ENCODE measurements around the gene CHRND. TPM values are rescaled to one million over a fixed set of nuclear protein-coding genes. Genes with fewer than 3 reads are reported as not detected.
"Not testable (repeated sequence)": the region's sequence is repeated elsewhere in the genome, so short reads cannot be mapped to it uniquely, and the experiment has no call there.

Gene CHRND
- total RNA-seq, 1 donor from 2014 or later, result not detected

DNA sequence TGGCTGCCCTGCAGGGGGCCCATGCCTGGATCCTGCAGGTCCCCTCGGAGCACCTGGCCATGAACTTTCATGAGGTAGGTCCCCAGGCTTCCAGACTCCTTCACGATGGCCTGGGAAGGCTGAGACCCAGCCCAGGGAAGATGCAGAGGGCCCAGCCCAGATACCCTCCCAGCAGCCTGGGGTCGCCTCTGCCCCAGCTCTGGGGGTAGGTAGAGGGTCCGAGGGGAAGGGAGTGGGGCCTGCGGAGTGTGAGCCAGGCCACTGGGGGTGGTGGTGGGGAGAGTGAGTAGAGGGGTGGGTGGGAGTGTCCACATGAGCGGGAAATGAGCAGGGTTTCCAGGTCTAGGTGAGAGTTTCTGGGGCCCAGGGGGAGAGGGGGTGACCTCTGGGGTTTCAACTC lies 1.2 kb upstream of the CHRND start:
- DNase-seq (ENCODE audit: low spot score), result no peak

DNA sequence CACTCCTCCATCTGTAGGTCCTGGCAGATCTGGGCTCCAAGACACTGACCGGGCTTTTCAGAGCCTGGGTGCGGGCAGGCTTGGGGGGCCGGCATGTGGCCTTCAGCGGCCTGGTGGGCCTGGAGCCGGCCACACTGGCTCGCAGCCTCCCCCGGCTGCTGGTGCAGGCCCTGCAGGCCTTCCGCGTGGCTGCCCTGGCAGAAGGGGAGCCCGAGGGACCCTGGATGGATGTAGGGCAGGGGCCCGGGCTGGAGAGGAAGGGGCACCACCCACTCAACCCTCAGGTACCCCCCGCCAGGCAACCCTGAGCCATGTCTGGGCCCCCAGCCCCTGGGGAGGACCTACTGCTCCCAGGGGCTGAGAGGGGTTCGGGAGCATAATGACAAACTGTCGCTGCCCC lies 761 bp upstream of the CHRND start:
- no peak for DNase-seq (ENCODE audit: low spot score)

DNA sequence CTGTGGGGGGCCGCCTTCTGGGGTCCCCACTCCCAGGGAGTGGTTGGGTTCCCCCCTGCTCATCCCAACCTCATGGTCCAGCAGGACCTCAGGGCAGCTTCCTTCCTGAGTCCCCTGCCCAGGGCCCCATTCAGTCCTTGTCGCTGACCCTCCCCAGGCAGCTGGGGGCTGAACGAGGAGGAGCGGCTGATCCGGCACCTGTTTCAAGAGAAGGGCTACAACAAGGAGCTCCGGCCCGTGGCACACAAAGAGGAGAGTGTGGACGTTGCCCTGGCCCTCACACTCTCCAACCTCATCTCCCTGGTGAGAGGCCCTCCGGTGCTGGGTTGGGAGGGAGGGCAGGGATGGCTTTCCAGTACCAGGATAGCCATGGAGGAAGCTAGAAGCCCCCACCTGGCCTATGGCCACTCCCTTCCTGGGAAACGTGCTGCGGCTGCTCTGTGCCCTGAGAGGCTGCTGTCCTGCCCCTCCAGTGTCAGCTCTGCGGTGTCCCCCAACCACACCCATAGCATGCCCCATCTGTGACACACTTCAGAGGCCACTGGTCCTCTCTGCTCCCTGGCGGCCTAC lies 497 bp downstream of the CHRND start:
- no peak for DNase-seq (ENCODE audit: low spot score)

DNA sequence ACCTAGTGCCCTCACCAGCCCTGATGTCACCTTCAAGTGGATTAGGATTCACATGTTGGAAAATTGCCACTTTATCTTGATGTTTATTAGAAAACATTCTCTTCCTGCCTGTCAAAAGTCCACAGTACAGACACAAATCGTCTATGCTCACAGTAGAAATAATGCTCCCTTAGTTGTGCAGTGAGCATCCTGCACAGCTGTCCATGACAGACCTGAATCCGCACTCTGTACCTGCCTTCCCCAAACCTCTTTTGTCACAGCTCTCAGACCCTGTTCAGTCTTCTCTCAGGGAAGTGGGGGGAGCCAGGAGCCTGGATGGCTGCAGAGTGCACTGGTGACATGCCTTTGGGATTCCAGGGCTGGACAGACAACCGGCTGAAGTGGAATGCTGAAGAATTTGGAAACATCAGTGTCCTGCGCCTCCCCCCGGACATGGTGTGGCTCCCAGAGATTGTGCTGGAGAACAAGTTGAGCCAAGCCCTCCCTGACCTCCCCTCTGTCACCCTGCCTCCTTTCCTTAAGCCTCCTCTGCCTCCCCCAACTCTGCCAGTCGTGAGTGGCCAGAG lies 2.0 kb downstream of the CHRND start:
- DNase-seq (ENCODE audit: low spot score), result no peak

DNA sequence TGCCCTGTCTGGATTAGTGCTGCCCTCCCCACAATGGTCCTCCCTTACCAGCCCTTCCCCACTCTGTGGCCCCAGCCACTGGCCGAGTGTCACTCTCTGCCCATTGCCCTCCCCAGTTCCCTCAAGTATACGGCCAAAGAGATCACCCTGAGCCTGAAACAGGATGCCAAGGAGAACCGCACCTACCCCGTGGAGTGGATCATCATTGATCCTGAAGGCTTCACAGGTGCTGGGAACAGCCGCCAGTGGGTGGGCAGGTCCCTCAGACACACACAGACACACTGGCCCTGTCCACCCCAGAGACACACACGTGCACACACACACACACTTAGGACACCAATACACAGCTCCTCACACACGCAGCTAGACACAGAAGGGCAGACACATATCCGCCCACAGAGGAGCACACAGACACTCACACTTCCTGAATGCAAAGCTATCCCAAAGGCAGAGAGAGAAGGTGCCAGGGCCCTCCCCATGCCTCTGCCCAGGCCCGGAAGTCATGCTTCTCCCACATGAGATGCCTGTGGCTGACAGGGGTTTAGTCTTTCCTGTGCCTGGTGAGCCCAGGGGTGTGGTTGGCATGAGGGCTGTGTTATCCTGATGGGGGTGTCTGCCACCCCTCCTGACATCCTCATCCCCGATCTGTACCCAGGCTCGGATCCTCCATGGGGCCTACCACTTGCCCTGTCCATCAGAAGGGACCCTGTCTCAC lies 2.9 kb downstream of the CHRND start:
- DNase-seq (ENCODE audit: low spot score), result no peak

DNA sequence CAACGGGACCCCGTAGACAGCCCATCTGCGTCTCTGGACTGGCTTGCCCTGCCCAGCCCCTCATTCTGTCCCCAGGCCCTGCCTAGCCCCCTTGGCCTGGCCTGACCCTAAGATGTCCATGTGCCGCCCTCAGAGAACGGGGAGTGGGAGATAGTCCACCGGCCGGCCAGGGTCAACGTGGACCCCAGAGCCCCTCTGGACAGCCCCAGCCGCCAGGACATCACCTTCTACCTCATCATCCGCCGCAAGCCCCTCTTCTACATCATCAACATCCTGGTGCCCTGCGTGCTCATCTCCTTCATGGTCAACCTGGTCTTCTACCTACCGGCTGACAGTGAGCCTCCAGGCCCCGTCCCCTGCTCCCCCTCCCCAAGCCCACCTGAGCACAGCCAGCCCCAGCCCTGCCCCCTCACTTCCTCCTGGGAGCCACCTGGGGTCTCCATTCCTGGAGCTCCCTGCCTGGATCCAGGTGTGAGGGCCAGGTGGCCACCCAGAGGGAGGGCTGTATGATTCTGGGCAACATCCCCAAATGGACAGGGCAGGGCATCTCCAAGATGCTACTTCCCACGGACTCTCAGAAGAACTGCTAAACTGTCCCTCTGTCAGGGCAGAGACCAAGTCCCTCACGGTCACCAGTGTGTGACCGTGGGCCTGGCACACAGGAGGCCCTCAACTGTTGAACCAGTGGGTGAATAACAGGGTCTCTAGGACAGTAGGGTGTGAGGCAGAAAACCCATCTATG lies 4.0 kb downstream of the CHRND start:
- no peak for DNase-seq (ENCODE audit: low spot score)

DNA sequence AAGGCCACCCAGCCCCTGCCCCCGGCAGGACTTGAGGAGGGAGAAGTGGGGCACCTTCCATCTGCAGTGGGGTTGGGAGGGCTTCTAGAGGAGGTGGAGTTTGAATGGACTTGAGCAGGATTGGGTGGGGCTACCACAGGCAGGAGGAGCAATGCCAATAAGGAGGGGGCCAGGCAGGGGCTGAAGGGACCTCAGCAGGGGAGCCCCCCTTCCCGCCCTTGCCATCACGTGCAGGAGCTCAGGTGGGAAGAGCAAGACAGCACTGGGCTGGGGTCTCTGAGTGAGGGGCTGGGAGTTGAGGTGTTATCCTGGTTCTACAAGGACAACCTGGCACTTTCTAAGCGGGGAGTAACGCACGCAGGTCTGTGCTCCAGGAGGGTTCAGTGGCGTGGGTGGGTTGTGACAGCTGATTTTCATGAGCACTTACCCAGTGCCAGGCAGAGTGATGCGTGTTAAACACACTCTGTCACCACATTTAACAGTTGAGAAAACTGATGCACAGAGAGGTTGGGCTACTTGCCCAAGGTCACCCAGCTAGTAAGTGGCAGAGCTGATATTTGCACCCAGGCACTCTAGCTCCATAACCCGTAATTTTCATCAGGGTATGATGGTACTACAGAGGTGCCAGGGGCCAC lies 4.8 kb downstream of the CHRND start:
- no peak for DNase-seq (ENCODE audit: low spot score)

DNA sequence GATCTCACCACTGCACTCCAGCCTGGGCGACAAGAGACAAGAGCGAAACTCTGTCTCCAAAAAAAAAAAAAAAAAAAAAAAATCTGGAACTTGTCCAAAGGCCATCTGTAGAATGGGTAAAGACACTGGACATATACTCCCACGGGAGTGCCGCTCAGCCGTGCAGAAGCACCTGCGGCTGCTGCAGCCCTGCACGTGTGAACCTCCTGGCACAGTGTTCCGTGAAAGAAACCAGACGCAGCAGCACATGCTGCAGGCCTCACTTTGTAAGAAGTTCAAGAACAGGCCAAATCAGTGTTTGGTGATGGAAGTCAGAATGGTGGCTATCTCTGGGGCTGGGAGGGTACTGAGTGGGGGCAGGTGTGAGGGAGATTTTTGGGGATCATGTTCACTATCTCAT lies 6.5 kb downstream of the CHRND start:
- DNase-seq (ENCODE audit: low spot score), result peak; percentile 43

DNA sequence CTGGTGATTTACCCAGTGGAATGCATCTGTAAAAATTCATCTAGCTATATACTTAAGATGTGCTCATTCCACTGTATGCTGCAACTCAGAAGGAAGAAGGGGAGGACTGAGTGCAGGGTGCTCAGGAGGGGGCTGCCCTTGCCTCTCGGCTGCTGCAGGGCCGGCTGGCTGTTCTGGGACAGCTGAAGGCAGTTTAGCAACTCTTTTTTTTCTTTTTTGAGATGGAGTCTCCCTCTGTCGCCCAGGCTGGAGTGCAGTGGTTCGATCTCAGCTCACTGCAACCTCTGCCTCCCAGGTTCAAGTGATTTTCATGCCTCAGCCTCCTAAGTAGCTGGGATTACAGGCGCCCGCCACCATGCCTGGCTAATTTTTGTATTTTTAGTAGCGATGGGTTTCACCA lies 6.9 kb downstream of the CHRND start:
- not testable (repeated sequence) for DNase-seq (ENCODE audit: low spot score)

DNA sequence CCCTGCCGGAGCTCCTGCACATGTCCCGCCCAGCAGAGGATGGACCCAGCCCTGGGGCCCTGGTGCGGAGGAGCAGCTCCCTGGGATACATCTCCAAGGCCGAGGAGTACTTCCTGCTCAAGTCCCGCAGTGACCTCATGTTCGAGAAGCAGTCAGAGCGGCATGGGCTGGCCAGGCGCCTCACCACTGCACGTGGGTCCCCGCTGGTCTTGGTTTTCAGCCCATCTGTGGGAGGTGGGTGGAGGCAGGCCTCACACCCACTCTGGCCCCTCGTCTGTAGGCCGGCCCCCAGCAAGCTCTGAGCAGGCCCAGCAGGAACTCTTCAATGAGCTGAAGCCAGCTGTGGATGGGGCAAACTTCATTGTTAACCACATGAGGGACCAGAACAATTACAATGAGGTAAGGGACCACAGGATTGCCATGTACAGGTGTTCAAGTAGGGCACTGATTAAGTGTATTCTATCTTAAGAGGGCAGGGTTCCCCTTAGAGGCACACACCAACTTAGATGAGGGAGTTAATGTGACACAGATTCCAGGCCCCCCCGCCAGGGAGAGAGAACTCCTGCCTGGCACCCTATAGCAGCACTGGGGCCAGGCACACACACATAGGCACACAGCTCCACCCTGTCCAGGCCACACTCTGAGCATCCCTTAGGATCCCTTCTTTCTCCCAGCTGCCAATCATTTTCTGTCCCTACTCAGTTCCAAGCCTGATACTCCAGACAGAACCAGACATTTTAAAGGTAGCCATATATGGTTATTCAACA lies 8.2 kb downstream of the CHRND start:
- peak; percentile 73 for DNase-seq (ENCODE audit: low spot score)

DNA sequence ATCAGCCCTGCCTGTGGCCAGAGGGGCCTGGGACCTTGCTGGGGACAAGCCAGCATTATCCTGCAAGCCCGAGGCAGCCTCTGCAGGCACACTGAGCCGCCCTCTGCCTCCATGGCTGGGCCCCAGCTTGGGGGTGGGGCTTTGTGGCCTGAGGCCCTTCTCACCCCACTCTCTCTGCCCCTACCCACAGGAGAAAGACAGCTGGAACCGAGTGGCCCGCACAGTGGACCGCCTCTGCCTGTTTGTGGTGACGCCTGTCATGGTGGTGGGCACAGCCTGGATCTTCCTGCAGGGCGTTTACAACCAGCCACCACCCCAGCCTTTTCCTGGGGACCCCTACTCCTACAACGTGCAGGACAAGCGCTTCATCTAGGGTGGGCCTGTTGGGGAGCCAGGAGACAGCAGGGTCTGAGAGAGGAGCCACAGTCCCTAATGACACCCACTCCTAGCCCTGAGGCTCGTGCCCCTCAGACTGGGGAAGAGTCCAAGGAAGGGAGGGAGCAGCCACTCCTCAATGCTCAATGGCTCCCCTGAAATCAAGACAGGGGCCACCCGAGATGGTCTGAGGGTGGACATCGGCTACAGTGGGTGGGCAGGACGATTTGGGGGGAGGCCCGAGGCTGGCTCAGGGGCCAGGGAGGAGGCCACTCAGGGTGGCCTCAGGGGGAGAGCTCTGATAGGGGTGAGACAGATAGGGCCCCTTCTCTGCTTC lies 9.1 kb downstream of the CHRND start:
- peak; percentile 80 for DNase-seq (ENCODE audit: low spot score)

DNA sequence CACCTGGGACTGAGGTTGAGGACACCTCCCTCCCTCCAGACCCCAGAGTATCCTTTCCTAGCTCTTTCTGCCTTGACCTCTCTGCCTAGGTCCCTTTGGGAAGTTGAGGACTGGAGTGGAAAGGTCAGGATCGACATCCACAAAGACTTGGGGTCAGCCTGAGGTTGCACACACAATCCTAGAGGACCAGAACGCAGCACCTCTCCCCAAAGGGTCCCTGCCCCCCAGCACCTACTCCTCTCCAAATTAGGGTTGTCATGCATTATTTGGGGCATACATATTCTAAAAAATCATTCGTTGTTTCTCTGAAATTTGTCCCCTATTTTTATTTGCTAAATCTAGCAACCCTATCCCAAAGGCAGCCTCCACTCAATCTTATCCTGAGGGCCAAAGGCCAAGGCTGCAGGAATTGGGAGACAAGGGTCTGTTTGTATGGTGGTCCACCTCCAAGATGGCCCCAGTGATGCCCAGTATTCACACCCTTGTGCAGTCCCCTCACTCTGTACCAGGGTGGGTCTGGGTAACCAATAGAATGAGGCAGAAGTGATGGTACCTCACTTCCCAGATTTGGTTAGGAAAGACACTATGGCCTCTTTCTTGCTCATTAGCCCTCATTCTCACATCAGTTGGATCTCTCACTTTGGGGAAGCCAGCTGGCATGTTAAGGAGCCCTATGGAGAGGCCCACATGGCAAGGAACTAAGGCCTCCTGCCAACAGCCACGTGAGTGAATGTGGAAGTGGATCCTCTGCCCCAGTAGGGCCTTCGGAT lies 10.0 kb downstream of the CHRND start:
- DNase-seq (ENCODE audit: low spot score), result peak; percentile 53

DNA sequence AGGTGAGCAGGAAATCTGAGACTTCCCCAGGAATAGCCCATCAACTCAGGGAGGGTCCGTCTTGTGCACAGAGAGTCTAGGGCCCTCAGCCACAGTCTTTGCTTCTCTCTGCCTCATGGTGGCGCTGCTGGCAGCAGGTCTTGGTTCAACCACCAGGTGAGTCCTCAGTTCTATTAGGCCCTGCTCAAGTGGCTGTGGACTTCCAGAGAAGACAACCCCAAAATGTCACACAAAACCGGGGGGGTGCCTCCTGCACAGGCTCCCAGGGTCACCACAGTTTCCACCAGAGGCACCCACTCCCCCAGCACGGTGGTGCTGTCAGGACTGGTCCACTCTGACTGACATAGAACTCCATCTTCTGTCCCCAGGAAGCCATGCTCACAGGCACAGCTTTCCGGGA lies 11.1 kb downstream of the CHRND start:
- peak; percentile 78 for DNase-seq (ENCODE audit: low spot score)

DNA sequence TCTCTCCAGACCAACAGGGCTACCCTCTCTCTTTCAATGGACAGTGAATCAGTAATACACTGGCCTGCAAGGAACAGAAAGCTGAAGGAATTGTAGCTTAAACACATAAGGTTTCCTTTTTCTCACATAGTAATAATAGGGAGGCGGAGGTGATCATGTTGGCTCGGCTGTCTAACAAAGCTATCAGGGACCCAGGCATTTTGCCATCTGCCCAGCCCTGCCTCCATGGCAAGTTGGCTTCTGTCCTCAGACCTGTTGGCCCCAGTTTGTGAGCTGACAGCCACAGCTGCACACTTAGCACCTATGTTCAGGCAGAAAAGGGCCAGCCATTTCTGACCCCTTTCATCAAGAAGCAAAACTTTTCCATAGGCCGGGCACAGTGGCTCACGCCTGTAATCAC lies 11.5 kb downstream of the CHRND start:
- peak; percentile 65 for DNase-seq (ENCODE audit: low spot score)

DNA sequence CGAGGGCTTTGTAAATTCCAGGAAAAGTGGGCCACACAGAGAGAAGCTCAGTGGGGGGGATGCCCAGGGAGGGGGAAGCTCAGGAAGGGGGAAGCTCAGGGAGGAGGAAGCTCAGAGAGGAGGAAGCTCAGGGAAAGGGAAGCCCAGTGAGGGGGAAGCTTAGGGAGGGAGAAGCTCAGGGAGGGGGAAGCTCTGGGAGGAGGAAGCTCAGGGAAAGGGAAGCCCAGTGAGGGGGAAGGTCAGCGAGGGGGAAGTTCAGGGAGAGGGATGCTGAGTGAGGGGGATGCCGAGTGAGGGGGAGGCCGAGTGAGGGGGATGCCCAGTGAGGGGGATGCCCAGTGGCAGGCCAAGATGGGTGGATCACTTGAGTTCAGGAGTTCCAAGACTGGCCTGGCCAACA lies 12.7 kb downstream of the CHRND start:
- peak; percentile 47 for DNase-seq (ENCODE audit: low spot score)

DNA sequence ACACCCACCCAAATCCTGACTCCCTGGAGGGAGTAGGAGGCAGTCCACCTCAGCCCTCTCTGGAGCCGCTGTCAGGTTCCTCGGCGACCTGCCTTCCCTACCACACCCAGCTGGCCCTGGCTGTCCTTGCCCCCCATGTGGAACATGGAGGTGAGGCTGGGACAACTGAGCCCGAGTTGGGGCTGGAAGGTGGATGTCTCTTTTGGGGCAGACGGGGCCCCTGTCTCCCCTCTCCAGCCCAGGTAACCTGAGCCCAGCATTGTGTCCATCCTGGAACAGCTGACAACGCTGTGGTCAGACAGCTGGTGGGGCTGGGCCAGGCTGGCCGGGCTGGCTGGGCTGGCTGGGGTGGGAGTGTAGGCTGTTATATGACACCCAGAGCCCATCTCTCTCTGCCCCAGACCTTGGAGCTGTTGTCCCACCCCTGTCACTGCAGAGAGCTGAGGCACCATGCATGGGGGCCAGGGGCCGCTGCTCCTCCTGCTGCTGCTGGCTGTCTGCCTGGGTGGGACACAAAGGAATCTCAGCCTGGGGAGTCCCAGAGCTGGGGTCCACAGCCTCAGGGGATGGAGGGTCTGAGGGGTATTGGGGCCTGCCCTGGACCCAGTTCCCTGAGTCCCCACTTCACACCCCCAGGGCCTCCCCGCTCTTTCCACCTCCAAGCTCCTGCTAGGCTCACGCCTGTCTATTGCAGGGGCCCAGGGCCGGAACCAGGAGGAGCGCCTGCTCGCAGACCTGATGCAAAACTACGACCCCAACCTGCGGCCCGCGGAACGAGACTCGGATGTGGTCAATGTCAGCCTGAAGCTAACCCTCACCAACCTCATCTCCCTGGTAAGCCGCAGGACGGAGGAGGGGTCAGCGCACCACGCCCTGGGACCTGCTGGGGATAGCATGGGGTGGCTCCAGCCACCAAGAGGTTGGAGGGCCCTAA lies 13.6 kb downstream of the CHRND start, which contains the start of gene CHRNG:
TSS of gene CHRNG (plus strand) at position 395 of the 934 bp plus-strand sequence. CDS start at position 451, 56 bp downstream.
- DNase-seq (ENCODE audit: low spot score), result peak; percentile 86

DNA sequence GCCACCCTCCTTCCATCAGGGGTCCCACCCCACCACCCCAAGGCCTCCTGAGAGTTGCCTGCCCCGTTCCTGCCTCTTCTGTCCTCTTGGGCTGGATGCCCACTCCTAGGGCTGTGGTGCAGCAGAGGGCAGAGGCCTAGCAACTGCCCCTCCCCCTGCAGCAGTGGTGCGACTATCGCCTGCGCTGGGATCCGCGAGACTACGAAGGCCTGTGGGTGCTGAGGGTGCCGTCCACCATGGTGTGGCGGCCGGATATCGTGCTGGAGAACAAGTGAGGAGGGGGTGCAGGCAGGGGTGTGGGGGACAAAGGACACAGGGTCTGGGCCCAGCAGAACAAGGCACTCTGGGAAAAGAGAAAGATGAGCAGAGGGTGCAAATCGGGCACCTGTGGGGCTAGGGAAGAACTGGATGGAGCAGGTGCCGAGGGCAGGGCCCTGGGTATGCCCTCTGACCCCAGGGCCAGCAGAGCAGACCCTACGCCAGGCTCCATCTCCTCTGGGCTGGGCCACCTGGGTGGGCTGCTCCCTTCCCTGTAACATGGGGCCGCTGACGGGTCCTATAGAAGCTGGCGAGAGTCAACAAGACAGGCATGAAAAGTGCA lies 14.6 kb downstream of the CHRND start:
- peak; percentile 83 for DNase-seq (ENCODE audit: low spot score)
